CD4-positive, alpha-beta T cell treated with Interleukin-10 for 1 hour (primary cell): ENCODE measurements around the gene ELOA.
"Not testable (repeated sequence)": the region's sequence is repeated elsewhere in the genome, so short reads cannot be mapped to it uniquely, and the experiment has no call there.

Experiments
- DNase-seq: peaks from one replicate; pipeline ENCODE4 v3.0.0-alpha.2; 2020

The ELOA gene

DNA sequence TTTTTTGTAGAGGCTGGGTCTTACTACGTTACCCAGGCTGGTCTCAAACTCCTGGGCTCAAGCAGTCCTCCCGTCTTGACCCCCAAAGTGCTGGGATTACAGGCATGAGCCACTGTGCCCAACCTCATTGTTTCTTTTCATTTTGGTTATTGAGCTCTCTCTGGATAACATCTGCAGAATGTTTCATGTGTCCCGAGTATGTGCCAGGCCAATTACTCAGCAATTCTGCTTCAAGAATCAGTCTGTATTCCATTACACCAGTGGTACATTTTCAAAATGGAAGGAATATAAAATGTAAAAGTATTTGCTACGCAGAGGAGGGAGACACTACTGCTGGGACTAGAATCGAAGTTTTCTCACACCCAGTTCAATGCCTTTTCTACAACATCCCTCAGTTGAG lies 1.7 kb upstream of the ELOA start:
- no peak for DNase-seq

DNA sequence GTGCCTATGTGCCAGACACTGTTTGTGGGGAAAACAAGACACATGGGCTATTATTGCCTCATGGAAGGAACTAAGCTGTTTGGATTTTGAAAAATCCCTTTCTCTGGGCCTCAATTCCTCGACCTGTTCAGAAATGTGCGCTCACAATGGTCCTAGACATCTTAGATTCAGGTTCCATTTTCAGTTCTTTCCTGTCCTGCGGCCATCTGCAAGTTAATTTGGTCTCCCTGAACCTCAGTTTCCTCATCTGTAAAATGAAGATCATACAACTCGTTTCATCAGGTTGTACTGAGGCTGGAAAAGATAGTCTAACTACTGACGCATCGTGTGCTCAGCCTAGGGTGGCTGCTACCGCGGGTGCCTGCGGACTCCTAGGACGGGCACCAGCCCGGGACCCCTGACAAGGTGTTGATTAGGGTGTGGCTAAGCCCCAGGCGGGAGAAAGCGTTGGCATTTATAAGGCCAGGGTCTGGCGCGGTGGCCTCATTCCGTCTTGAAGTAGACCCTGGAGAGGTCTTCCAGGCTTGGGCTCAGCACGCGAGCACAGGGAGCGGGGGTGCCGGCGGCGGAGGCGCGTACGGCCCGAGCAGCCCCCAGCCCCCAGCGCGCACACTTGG lies 493 bp upstream of the ELOA start:
- no peak for DNase-seq

DNA sequence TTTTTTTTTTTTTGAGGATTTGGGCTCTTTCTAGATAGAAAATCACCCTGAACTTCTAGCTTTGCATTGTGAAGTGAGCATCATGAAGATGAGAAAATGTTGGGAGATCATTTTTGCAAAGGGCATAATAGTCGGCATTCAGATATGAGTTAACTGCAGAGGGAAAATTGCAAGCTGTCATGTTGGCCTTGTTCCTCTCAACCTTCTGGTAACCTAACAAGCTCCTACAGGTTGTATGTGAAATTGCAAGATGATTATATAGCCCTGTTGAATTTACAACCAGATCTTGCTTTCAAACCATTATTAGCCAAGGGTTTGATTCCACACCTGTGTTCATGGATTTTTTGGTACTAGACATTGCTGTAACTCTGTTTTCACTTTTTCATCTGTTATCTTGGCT lies 2.2 kb downstream of the ELOA start:
- DNase-seq: peak; percentile 33

DNA sequence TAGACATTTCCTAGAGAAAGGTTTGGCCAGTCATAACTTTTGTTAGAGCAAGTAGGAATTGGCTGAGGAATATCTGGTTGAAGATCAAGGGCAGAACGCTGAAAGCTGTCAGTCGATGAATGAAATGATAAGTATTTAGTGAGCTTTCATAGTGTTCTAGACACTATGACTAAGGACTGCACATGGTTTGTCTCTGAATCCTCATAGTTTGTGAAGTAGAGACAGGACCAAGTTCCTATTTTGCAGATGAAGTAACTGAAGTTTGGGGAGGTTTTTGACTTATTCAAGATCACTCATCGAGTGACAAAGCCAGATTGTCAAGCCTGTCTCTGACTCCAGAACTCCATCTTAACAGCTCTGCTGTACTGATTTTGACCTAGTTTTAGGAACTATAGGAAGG lies 4.7 kb downstream of the ELOA start:
- DNase-seq: no peak

DNA sequence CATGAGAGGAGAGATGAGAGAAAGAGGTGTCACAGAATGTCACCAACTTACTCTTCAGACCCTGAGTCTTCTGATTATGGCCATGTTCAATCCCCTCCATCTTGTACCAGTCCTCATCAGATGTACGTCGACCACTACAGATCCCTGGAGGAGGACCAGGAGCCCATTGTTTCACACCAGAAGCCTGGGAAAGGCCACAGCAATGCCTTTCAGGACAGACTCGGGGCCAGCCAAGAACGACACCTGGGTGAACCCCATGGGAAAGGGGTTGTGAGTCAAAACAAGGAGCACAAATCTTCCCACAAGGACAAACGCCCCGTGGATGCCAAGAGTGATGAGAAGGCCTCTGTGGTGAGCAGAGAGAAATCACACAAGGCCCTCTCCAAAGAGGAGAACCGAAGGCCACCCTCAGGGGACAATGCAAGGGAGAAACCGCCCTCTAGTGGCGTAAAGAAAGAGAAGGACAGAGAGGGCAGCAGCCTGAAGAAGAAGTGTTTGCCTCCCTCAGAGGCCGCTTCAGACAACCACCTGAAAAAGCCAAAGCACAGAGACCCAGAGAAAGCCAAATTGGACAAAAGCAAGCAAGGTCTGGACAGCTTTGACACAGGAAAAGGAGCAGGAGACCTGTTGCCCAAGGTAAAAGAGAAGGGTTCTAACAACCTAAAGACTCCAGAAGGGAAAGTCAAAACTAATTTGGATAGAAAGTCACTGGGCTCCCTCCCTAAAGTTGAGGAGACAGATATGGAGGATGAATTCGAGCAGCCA lies 8.0 kb downstream of the ELOA start:
- peak; percentile 62 for DNase-seq

DNA sequence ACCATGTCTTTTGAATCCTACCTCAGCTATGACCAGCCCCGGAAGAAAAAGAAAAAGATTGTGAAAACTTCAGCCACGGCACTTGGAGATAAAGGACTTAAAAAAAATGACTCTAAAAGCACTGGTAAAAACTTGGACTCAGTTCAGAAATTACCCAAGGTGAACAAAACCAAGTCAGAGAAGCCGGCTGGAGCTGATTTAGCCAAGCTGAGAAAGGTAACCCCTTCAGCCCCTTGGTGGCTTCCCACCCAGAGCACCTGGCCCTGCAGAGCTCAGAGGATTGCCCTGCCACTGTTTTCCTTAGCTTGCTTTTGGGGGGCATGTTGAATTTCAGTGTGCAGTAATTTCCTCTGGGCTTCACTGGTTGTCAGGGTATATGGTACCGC lies 8.5 kb downstream of the ELOA start:
- no peak for DNase-seq

DNA sequence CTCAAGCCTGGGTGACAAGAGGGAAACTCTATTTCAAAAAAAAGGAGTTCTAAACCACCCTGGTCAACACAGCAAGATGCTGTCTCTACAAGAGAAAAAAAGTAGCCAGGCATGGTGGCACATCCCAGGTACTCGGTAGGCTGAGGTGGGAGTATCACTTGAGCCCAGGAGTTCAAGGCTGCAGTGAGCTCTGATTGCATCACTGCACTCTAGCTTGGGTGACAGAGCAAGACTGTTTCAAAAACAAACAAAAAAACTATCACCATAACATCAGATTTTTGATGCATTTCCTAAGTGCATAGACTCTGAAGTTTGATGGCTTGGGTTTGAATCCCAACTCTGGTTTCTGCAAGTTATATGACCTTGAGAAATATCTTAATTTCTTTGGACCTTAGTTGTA lies 9.6 kb downstream of the ELOA start:
- DNase-seq: no peak

DNA sequence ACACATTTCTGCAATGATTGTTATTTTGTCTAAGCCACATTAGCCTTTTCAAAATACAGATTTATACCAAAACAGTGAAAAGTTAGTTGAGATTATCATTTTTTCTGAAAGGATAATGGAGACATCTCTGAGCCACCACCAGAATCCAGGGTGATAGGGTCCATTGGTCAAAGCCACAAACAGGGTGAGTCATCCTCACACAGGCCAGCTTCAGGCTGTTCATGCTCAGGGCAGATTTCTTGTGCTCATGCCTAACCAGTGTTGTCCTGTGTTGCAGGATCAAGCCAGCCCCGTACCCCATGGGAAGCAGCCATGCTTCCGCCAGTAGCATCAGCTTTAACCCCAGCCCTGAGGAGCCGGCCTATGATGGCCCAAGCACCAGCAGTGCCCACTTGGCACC lies 13.4 kb downstream of the ELOA start:
- DNase-seq: no peak

DNA sequence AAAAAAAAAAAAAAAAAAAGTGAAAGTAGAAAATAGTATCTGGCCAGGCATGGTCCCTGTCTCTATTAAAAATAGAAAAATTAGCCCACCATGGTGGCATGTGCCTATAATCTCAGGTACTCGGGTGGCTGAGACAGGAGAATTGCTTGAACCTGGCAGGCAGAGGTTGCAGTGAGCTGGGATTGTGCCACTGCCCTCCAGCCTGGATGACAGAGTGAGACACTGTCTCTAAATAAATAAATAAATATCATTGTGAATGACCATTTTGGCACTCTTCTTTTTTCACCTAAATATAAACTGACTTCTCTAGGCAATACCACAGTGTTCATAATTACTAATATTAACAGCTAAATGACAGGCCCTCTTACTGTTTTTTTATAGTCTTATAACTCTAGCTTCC lies 14.5 kb downstream of the ELOA start:
- DNase-seq: no peak

DNA sequence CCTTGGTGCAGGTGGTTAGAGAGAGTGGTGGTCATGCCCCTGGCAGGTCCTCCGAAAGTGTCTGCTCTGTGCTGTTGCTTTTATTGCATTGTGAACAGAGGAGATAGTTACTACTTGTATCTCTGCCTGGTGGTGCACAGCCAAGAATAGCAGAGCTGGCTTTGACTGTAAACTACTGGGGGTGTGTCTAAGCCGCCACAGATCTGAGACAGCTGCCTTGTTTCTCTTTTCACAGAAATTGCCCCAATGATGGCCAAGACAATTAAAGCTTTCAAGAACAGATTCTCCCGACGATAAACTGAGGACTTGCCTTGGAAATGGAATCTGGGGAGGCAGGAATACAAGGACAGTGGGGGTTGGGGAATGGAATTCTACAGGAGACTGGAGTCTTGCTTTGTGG lies 16.0 kb downstream of the ELOA start:
- DNase-seq: no peak

DNA sequence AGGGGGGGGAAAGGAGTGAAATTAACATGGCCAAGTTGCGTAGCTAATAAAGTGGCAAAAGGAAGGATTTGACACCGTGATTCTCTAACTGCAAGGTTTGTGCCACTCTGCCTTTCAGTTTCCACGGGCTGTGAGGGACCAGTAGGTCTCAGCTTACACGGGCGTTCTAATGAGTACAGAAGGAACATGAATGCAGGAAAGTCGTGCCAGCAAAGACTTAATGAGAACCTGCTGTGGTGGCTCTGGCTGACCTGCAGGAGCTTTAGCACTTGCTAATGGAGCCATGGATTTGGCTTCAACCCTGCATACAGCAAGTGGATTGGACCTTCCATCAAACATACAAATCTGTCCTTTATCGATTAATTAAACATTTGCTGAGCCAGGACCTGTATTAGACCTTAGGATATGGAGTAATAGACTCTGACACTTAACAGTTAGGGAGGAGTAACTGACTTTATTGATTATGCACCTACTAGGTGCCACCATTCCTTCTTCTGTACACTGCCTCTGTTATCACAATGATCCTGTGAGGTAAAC lies 19.8 kb downstream of the ELOA start:
- DNase-seq: no peak

DNA sequence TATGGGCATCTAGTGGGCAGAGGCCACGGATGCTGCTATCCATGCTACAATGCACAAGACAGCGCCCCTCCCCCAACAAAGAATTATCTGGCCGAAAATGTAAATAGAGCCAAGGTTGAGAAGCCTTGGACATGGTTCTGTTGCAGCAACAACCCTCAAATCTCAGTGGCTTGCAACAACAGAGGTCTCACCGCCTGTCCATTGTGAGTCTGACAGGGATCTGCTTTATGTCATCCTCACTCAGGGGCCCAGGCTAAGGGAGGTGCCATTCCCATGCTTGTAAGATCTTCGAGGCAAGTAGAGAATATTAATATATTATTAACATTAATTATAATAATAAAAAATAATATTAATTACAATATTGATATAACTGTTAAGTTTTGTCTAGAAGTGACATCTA lies 25.5 kb downstream of the ELOA start:
- no peak for DNase-seq

DNA sequence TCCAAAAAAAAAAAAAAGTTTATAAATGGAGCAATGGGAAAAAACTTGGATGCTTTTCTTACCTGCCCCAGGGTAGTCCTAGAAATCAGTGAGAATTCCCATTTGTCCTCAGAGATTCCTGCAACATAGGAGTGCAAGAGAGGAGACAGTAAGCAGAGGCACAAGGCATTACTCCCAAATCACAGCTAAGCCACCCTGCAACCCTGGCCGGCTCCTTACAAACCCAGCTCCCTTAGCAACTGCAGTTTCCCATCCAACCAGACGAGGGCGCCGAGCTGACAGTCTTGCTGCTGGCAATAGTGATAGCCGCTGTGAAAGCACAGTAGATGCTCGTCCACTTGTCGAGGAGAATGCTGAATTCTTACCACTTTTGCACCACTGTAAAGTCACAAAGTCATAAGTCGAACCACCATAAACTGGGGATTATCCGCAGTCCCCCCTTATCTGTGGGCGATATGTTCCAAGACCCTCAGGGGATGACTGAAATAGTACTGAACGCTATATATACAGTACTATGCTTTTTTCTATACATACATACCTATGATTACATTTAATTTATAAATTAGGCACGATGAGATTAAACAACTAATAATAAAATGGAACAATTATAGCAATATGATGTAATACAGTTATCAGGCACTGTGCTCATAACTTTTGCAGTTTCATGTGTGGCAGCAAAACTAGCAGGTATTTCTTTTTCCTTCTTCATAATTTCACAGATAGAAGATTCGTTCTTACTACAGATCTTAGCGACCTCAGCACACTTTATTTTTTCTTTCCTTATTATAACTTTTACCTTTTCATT lies 29.0 kb downstream of the ELOA start:
- DNase-seq: peak; percentile 87

DNA sequence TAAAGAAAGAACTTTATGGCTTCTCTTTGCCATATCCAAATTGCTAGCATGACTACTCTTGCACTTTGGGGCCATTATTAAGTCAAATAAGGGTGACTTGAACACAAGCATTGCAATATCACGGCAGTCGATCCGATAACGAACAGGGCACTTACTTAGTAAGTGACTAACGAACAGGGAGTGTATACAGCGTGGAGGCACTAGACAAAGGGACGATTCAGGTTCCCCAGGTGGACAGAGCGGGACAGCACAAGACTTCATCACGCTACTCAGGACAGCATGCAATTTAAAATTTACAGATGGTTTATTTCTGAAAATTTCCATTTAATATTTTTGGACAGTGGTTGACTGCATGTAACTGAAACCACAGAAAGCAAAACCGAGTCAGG lies 29.6 kb downstream of the ELOA start:
- no peak for DNase-seq

DNA sequence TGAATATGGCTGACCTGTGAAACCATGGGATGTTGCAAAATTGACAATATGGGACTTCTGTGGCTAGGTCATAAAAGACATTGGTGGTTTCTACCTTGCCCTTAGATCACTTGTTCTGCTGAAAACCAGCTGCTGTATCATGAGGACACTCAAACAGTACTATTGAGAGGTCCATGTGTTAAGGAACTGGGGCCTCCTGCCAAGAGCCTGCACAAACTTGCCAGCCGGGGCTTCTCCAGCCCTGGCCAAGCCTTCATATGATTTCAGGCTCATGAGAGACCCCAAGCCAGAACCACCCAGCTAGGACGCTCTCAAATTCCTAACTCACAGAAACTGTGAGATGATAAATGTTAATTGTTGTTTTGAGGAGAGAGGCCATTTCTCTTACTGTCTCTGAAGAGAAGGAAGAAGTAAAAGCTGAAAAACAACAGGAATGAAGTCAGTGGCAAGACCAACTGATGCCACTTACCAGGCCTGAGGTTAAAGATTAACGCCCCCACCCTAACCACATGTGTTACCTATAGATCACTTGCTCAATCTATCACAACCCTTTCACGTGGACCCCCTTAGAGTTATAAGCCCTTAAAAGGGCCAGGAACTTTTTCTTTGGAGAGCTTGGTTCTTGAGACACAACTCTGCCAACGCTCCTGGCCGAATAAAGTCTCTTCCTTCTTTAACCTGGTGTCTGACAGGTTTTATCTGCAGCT lies 31.1 kb downstream of the ELOA start:
- DNase-seq: no peak

DNA sequence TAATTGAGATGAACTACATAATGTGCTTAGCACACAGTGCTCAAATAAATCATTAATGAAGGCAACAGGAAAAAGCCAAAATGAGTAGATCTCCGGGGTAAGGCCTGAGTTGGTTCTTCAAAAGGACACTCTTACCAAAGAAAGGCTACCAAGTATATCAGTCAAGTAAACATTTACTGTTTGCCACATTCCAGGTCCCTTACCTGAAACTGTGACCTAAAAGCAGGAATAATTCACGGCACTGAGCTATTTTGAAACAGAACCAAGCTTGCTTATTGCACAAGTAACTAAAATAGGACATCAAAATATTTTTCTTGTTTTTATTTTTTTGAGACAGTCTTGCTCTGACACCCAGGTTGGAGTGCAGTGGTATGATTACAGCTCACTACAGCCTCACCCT lies 32.9 kb downstream of the ELOA start:
- DNase-seq: no peak

DNA sequence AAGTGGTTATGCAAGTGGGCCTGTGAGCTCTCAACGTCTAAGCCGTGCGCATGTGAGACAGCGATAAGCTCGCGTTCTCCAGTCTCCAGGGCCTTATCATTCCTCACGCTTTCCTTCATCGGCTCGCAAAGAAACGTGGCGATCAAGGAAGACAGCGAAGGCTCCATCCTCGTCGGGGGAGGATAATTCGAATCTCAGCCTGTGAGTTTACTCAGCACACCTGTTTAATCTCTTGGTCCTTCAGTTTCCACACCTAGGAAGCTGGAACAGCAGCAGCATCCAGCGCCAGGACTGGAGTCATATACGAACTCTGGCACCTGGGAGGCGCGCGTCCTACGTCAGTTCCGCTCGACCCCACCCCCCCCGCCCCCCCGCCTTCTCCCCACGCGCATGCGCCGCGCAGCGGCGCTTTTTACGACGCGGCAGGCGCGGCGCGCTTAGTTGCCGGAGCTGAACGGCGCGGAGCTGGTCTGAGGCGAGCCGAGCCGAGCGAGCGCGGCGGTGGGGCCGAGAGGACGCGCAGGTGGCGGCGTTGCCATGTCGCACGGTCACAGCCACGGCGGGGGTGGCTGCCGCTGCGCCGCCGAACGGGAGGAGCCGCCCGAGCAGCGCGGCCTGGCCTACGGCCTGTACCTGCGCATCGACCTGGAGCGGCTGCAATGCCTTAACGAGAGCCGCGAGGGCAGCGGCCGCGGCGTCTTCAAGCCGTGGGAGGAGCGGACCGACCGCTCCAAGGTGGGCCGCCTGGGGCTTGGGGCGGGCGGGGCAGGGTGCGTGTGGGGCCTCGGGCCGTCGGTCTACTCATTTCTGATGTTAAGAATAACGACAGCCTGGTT lies 34.9 kb downstream of the ELOA start, which contains the start of gene PITHD1:
TSS of gene PITHD1 (plus strand) at position 440 of the 836 bp plus-strand sequence. CDS start at position 538, 98 bp downstream.
- peak; percentile 86 for DNase-seq

DNA sequence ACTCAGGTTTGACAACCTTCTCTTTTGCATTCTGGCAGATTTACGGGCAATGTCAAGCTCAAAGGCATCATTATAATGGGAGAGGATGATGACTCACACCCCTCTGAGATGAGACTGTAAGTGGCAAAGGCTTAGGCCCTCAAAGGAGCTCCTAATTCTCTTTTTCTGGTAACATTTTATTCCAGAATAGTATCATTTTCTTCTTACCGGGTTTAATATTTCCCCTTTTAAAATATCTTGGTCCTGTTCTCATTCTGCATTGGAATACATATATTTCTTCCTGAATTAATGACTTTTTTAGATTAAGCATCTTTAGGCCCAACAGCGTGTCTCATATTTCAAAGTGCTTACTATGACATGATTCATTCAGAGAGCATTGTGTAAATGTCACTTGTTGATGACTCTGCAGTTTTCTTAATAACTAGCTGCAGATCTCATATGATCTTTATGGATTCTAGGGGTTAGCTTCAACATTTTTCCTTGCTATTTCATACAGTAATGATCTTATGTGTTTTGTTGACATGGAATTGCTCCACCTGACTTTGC lies 36.6 kb downstream of the ELOA start:
- DNase-seq: no peak

DNA sequence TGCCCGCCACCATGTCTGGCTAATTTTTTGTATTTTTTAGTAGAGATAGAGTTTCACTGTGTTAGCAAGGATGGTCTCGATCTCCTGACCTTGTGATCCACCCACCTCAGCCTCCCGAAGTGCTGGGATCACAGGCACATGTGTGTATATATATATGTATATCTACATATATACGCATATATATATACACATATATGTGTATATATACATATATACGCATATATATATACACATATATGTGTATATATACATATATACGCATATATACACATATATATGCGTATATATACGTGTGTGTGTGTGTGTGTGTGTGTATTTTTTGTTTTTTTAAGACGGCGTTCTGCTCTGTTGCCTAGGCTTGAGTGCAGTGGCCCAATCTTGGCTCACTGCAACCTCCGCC lies 39.9 kb downstream of the ELOA start:
- DNase-seq: not testable (repeated sequence)

DNA sequence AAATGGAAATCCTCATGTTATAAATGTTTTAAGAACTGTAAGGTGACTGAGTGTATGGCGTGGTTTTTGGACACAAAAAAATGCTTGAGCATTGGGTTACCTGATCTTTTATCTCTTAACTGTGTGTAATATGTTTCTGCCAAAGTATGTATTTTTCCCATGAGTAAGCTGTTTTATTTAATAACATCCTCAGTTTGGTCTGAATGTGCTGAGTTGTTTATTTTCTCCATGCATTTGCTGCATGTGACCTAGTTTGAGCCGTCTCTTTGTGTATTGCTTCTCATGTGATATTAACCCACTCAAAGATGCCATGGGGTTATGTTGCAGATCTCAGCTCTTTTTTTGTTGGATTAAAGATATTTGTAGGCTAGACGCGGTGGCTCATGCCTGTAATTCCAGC lies 41.6 kb downstream of the ELOA start:
- DNase-seq: no peak

DNA sequence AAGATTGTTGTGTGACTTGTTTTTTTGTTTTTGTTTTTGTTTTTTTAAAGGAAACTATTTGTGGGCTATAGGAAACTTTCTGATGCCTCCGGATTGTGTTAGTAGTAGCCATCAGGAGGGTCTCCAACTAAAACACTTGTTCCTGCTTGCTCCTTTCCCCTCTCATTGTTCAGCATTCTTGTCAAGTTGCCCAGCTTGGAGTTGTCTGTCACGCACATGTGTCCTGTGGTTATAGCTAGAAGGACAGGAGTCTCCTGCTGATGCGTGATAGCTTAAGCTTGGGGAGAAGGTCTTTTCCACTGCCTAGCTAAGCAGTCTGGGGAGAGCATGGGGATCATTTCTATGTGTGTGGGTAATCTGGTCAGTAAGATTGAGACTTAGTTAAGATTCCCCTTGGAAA lies 44.4 kb downstream of the ELOA start:
- no peak for DNase-seq

DNA sequence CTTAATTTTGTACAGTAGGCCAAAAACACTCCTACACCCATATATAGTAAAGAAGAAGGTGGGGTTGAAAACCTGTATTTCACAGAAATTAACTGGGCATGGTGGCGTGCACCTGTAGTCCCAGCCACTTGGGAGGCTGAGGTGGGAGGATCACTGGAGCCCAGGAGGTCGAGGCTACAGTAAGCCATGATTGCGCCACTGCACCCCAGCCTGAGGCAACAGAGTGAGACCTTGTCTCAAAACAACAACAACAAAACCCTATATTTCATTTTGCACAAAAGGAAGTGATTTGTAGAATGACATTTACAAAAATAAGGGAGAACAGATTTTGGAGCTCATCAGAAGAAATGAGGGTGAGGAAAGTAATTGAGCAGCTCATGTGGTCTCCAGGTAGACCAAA lies 45.4 kb downstream of the ELOA start:
- no peak for DNase-seq
